ENCODE measurements around the gene PRPH2.

- no peak for TF ChIP-seq CTCF (IDR thresholded peaks at IDR 0.05 in 2 of 3, conservative IDR thresholded peaks at IDR 0.05 in 1 of 3; ENCODE audit: control insufficient read depth in 2 of 3, extremely low read depth in 1 of 3, insufficient read depth in 1 of 3, low read depth in 3 of 3, low read length in 3 of 3)
- no peak for TF ChIP-seq TAF1 (IDR thresholded peaks at IDR 0.05; ENCODE audit: borderline replicate concordance, low read depth, low read length)
- TF ChIP-seq, protein P1, sequence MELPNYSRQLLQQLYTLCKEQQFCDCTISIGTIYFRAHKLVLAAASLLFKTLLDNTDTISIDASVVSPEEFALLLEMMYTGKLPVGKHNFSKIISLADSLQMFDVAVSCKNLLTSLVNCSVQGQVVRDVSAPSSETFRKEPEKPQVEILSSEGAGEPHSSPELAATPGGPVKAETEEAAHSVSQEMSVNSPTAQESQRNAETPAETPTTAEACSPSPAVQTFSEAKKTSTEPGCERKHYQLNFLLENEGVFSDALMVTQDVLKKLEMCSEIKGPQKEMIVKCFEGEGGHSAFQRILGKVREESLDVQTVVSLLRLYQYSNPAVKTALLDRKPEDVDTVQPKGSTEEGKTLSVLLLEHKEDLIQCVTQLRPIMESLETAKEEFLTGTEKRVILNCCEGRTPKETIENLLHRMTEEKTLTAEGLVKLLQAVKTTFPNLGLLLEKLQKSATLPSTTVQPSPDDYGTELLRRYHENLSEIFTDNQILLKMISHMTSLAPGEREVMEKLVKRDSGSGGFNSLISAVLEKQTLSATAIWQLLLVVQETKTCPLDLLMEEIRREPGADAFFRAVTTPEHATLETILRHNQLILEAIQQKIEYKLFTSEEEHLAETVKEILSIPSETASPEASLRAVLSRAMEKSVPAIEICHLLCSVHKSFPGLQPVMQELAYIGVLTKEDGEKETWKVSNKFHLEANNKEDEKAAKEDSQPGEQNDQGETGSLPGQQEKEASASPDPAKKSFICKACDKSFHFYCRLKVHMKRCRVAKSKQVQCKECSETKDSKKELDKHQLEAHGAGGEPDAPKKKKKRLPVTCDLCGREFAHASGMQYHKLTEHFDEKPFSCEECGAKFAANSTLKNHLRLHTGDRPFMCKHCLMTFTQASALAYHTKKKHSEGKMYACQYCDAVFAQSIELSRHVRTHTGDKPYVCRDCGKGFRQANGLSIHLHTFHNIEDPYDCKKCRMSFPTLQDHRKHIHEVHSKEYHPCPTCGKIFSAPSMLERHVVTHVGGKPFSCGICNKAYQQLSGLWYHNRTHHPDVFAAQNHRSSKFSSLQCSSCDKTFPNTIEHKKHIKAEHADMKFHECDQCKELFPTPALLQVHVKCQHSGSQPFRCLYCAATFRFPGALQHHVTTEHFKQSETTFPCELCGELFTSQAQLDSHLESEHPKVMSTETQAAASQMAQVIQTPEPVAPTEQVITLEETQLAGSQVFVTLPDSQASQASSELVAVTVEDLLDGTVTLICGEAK (IDR thresholded peaks at IDR 0.05; ENCODE audit: borderline replicate concordance), result no peak
- no peak for TF ChIP-seq EZH2 (IDR thresholded peaks at IDR 0.05; ENCODE audit: borderline replicate concordance, control insufficient read depth, low read depth, low read length)
- TF ChIP-seq NFIC (IDR thresholded peaks at IDR 0.05; ENCODE audit: low read depth, low read length), result no peak
- TF ChIP-seq SUZ12 (IDR thresholded peaks at IDR 0.05; ENCODE audit: unreplicated experiment), result no peak
- no peak for TF ChIP-seq SRF (IDR thresholded peaks at IDR 0.05; ENCODE audit: low read depth in 2 of 2, low read length in 2 of 2)
- no peak for TF ChIP-seq TCF12 (IDR thresholded peaks at IDR 0.05; ENCODE audit: low read depth, low read length)
- TF ChIP-seq SREBF1 (IDR thresholded peaks at IDR 0.05; ENCODE audit: low read length), result no peak
- TF ChIP-seq ZSCAN29 (IDR thresholded peaks at IDR 0.05), result no peak
- TF ChIP-seq, protein P2, sequence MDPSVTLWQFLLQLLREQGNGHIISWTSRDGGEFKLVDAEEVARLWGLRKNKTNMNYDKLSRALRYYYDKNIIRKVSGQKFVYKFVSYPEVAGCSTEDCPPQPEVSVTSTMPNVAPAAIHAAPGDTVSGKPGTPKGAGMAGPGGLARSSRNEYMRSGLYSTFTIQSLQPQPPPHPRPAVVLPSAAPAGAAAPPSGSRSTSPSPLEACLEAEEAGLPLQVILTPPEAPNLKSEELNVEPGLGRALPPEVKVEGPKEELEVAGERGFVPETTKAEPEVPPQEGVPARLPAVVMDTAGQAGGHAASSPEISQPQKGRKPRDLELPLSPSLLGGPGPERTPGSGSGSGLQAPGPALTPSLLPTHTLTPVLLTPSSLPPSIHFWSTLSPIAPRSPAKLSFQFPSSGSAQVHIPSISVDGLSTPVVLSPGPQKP (IDR thresholded peaks at IDR 0.05; ENCODE audit: low read depth, low read length), result no peak
- TF ChIP-seq, protein P3, sequence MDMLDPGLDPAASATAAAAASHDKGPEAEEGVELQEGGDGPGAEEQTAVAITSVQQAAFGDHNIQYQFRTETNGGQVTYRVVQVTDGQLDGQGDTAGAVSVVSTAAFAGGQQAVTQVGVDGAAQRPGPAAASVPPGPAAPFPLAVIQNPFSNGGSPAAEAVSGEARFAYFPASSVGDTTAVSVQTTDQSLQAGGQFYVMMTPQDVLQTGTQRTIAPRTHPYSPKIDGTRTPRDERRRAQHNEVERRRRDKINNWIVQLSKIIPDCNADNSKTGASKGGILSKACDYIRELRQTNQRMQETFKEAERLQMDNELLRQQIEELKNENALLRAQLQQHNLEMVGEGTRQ (IDR thresholded peaks at IDR 0.05; ENCODE audit: borderline replicate concordance, low read depth, low read length), result no peak
Measured at GRCh38 chr6:42762426-42762859, 40.0 kb upstream of the PRPH2 start.

Measured in GM12878 (cell line).